Activated gamma-delta T cell treated with anti-CD3 and anti-CD28 coated beads, Interleukin-2, amount 50 U/mL, for 16 hours (primary cell): ENCODE measurements around the gene HSDL1.
"Not testable (repeated sequence)": the region's sequence is repeated elsewhere in the genome, so short reads cannot be mapped to it uniquely, and the experiment has no call there.

Experiments
- DNase-seq: peaks from one replicate; pipeline ENCODE4 v3.0.0-alpha.2; 2020; ENCODE audit warnings: low read depth

HSDL1 gene

DNA sequence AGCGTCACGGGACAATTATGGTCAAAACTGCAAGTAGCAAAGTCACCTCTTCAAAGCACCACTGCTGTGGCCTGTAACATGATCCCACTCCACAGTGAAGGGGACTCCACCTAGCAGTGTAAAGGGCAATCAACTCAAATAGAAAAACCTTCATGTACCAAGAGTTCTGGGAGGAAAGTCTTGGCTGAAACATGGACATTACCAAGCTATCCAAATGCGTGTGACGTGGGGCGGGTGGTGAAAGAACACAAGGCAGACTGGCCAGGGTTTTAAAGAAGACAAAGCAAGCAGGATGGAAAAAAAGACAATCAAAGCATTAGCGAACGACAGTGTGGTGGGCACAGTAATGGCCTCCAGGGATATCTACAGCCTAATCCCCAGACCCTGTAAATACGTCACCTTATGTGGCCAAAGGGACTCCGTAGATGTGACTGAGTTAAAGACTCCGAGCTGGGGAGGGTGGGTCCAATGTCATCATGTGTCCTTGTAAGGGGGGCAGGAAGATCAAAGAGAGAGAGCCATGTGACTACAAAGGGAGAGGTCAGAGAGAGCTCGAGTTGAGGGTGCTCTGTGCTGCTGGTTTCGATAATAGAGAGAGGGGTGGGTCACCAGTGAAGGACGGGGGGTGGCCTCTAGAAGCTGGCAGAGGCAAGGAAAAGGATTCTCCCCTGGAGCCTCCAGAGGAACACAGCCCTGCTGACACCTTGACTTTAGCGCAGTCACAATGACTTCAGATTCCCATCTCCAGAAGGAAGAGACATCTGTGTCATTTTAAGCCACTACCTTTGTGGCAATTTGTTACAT lies 6.0 kb downstream of the HSDL1 start:
- DNase-seq = no peak

DNA sequence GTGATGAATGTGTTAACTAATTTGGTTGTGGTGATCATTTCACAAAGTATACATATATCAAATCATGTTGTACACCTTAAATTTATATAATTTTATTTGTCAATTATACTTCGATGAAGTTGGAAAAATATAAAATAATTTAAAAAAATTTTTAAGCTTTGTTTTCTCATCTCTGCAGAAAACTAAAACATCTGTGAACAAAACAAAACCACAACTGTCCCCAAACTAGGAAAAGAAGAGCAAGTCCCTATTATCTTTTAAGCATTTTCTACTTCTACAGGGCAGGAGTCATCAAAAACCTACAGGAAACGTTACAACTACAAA lies 6.5 kb downstream of the HSDL1 start:
- DNase-seq = no peak

DNA sequence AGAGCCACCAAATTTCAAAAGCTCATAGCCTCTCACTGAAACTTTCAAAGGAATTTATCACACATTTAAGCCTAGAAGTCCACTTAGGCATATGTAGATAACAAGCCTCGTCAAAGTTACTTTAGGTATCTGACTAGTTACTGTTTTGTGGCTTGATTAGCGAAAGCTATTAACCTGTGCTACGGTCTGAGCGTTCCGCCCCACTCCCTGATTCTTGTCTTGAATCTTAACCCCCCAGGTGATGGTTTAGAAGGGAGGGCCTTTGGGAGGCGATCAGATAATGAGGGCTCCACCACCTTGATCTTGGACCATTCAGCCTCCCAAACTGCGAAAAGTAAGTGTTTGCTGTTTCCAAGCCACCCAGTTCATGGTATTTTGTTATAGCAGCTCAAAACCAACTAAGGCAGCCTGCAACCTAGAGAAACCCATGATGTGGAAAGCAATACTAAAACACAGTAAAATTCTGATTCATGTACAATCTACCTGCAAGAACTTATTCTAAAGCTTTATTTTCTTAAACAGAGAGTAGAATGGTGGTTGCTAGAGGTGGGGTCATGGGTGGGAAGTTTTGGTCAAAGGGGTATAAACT lies 7.1 kb downstream of the HSDL1 start:
- no peak for DNase-seq

DNA sequence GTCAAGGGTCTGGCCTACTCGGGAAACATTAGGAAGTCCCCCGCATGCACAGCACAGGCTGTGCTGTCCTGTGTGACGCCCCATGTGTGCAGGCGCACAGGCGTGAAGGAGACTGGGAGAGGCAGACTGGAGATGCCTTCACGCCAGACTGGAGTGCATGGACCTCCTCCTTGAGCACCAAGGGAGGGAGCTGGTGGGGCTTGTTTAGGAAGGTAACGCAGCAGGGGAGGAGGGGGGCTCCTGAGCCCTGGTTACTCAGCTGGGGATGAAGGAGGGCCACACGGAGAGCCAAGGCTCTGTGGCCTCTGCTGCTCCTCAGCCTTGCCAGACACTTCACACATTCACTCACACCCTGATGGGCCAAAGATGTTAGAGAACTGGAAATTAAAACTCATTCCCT lies 7.7 kb downstream of the HSDL1 start:
- DNase-seq = no peak

DNA sequence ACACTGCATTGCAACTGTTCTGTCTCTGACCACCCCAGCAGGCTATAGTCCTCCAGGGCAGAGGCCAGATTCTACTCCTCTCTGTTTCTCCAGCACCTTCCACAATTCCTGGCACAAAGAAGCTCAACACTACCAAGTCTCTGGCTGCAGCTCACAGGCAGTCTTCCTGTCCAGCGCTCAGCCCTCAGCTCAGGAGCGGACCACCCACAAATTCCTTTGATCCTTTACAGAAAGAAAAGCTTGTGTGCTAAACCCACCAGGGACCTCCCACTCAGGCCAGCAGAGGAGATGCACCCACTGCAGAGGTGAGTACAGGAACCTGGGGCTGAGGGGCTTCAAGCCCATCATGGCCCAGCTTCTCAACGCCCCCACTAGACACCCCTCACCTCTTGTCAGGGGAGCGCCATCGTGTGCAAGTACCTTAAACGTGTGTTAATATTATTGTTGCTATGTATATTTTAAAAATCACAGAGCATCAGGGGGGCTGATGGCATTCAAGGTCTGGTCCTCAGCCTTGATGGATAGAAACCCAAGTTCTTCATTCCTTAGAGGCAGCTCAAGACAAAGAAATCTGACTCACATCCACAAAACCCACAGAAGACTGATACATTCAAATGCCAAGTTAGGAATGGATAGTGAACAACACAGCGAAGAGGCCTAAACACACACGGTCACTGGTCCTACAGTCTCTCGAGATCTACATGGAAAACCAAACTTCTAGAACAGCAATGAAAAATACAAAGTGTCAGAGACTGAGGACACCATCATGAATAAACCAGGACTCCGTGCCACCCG lies 8.4 kb downstream of the HSDL1 start:
- DNase-seq = no peak

- DNase-seq = no peak
Measured at GRCh38 chr16:84132527-84133285, 12.3 kb downstream of the HSDL1 start.

- no peak for DNase-seq
Measured at GRCh38 chr16:84131117-84131516, 13.9 kb downstream of the HSDL1 start.

- DNase-seq = no peak
Measured at GRCh38 chr16:84124257-84125073, 20.5 kb downstream of the HSDL1 start.

DNA sequence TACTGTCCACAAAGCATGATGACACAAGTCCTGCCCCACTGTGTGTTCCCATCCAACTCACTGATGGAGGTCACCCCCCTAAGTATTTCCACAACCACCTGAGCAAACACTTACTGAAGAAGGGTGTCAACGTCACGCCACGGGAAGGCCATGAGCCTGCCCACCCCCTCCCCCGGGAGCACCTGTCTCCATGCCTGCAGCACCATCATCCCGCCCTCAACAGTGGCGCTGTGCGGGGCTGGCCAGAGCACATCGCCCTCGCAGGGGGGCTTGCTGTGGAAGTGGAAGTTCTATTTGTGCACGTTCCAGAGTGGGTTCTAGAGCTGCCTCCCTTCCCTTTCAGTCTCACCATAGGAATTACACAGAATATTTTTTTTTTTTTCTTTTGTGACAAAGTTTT lies 24.0 kb downstream of the HSDL1 start:
- no peak for DNase-seq

- DNase-seq = no peak
Measured at GRCh38 chr16:84120023-84120422, 25.0 kb downstream of the HSDL1 start.

DNA sequence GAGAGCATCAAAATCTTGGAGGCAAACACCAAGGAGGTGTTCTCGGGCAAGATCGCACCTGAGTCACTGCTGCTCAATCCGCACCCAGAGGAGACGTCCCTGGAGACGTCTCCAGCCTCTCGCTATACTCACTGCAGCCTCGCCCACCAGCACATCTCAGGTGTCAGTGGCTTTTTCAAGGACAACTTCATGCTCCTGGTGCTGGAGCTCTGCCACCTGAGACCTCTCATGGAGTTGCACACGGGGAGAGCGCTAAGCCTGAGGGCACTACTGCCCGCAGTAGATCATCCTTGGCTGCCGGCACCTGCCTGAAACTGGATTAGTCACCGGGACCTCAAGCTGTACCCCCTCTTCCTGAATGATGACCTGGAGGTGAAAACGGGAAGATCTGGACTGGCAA lies 25.6 kb downstream of the HSDL1 start:
- no peak for DNase-seq

DNA sequence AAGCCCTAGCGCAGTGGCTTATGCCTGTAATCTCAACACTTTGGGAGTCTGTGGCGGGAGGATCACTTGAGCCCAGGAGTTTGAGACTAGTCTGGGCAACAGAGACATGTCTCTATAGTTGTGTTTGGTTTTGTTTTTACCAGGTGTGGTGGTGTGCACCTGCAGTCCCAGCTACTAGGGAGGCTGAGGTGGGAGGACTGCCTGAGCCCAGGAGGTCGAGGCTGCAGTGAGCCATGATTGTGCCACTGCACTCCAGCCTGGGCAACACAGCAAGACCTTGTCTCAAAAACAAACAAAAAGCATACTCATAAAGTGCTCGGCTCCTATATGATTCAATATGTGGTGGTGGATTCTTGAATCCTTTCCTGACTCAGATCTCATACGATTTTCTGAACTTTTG lies 26.7 kb downstream of the HSDL1 start:
- DNase-seq = not testable (repeated sequence)

GRCh38 chr16:84117494-84117843 lies 27.5 kb downstream of the HSDL1 start:
- DNase-seq = peak; percentile 12

GRCh38 chr16:84116720-84117493 lies 28.1 kb downstream of the HSDL1 start, which contains the start of gene MBTPS1:
TSS of gene MBTPS1 (minus strand) at chr16:84116942. CDS start at chr16:84101783, 15,159 bp downstream.
- DNase-seq = peak; percentile 96

- peak; percentile 38 for DNase-seq
Measured at GRCh38 chr16:84115919-84116719, 28.9 kb downstream of the HSDL1 start.

DNA sequence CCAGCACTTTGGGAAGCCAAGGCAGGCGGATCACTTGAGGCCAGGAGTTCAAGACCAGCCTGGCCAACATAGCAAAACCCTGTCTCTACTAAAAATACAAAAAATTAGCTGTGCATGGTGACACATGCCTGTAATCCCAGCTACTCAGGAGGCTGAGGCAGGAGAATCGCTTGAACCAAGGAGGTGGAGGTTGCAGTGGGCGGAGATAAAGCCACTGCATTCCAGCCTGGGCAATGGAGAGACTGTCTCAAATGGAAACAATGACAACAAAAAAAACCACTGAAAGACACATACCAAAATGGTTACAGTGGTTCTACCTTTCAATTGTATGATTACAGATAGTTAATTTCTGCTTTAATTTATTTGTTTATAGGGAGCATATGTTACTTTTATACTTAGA lies 33.0 kb downstream of the HSDL1 start:
- DNase-seq = not testable (repeated sequence)

- DNase-seq = no peak
Measured at GRCh38 chr16:84111525-84111924, 33.5 kb downstream of the HSDL1 start.

DNA sequence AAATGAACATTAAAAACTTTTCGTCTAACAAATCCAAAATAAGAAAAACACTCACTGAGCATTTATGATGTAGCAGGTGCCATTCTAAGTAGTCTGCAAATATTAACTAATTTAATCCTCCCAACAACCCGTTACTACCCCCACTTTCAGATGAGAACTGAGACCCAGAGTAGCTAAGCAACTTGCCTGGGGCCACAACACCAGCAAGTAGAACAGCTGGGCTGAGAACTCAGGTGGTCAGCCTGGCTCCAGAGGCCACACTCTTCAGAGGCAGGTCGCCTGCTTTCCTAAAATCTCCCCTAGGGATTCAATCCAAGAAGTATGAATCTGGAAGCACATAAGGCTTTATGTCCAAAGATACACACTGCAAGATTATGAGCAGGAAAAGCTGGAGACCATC lies 34.5 kb downstream of the HSDL1 start:
- DNase-seq = no peak

DNA sequence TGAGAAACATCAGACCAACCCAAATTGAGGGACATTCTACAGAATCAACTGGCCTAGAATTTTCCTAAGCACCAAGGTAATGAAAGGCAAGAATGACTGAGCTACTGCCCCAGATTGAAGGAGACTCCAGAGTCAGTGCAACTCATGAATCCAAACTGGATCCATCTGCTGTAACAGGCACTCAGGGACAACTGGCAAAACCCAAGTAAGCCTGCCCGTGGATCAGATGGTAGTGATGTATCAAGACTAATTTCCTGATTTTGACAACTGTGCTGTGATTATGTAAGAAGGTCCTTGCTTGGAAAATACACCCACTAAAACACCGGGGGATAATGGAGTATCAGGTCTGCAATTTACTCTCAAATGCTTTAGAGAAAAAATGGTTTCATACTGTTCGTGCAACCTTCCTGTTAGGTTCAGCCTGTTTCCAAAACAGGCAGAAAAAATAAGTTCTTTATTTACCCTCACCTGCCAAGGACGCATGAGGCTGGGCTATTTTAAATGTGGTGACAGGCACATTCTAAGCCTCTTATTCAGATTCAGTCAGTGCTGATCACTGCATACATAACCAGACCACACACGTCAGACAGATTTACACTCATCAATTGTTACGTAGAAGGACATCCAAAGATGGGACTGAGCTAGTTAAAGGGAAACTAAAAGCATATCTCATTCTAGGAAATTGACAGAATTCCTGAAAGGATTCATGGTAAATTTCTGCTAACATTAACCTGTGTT lies 35.2 kb downstream of the HSDL1 start:
- no peak for DNase-seq
